ENCODE measurements around the gene CBX1. TPM values are rescaled to one million over a fixed set of nuclear protein-coding genes. Genes with fewer than 3 reads are reported as not detected.

Gene CBX1
- 82.8 and 87.6 TPM in 2 replicates for polyA plus RNA-seq (2013)

GRCh38 chr17:48101012-48101720, at the start of gene CBX1:
Gene CBX1, minus strand, starts transcription at chr17:48101478. Its CDS starts 24,474 bp downstream, at chr17:48077004.
- no CpG with 5 or more reads among the region's 79 CpGs for WGBS (ENCODE audit: extremely low coverage, insufficient coverage, insufficient read length)
- H3K9me3 ChIP-seq (ENCODE audit: insufficient read depth, low read depth, low read length): no peaks in the 10 kb centered on the region
- peak within 1 kb of the TSS; percentile 76 for H2BK5ac ChIP-seq (ENCODE audit: low read depth, low read length, poor library complexity)

GRCh38 chr17:48150597-48151001, 49.3 kb upstream of the CBX1 start:
- no peaks in the 10 kb centered on the region for H3K79me1 ChIP-seq (ENCODE audit: low read length)
- no peak overlapping the region for H3K23ac ChIP-seq (ENCODE audit: low read length)
- no CpG with 5 or more reads among the region's 11 CpGs for WGBS (ENCODE audit: extremely low coverage, insufficient coverage, insufficient read length)
- H3K18ac ChIP-seq (ENCODE audit: low read length): no peak overlapping the region
- H4K12ac ChIP-seq (ENCODE audit: low read depth, low read length): no peak overlapping the region
- H3K4me3 ChIP-seq (ENCODE audit: low read depth, low read length): no peak overlapping the region
- H3K14ac ChIP-seq (ENCODE audit: low read length): no peak overlapping the region
- H3K9ac ChIP-seq (ENCODE audit: low read length): no peak overlapping the region
- H3K36me3 ChIP-seq (ENCODE audit: control insufficient read depth in 1 of 2, insufficient read depth in 2 of 2, low read length in 2 of 2): no peaks in the 10 kb centered on the region
- H2BK12ac ChIP-seq (ENCODE audit: low read length): no peak overlapping the region
- no peak overlapping the region for H3K4me2 ChIP-seq (ENCODE audit: low read length)
- H2AFZ ChIP-seq (ENCODE audit: insufficient read depth, low read length, poor library complexity): no peak overlapping the region
- H2BK5ac ChIP-seq (ENCODE audit: low read depth, low read length, poor library complexity): no peak overlapping the region
- no peaks in the 10 kb centered on the region for H3K79me2 ChIP-seq (ENCODE audit: control insufficient read depth, insufficient read depth, low read length, poor library complexity)
- H3K9me3 ChIP-seq (ENCODE audit: insufficient read depth, low read depth, low read length): no peaks in the 10 kb centered on the region
- H3K27ac ChIP-seq (ENCODE audit: low read depth, low read length): no peak overlapping the region
- no peak for DNase-seq
- no peaks in the 10 kb centered on the region for H3K27me3 ChIP-seq (ENCODE audit: insufficient read depth, low read length)
- no peak overlapping the region for H4K91ac ChIP-seq (ENCODE audit: low read depth, low read length)
- no peak overlapping the region for H2AK5ac ChIP-seq (ENCODE audit: low read length)
- H4K8ac ChIP-seq (ENCODE audit: low read depth, low read length): no peak overlapping the region
- no peak overlapping the region for H3K4ac ChIP-seq (ENCODE audit: low read depth, low read length)
- H3K4me1 ChIP-seq (ENCODE audit: control insufficient read depth in 1 of 2, insufficient read depth in 2 of 2, low read length in 2 of 2): no peaks in the 10 kb centered on the region
- H2BK120ac ChIP-seq (ENCODE audit: insufficient read depth, low read length, poor library complexity): no peak overlapping the region

More at GRCh38 chr17:48101012-48101720, at the start of gene CBX1:
- Histone ChIP-seq H3K4me1 (ENCODE audit: control insufficient read depth in 1 of 2, insufficient read depth in 2 of 2, low read length in 2 of 2) (no peaks in the 10 kb centered on the region), H4K91ac (ENCODE audit: low read depth, low read length) (peak within 1 kb of the TSS; percentile 92), H3K9ac (ENCODE audit: low read length) (peak within 1 kb of the TSS; percentile 85), H2BK120ac (ENCODE audit: insufficient read depth, low read length, poor library complexity) (peak within 1 kb of the TSS; percentile 85), H3K79me1 (ENCODE audit: low read length) (peaks cover 7% of the 10 kb centered on the region), H3K27me3 (ENCODE audit: insufficient read depth, low read length) (no peaks in the 10 kb centered on the region), H4K8ac (ENCODE audit: low read depth, low read length) (peak within 1 kb of the TSS; percentile 95), H3K23ac (ENCODE audit: low read length) (no peak within 1 kb of the TSS), H3K14ac (ENCODE audit: low read length) (peak within 1 kb of the TSS; percentile 90), H2BK12ac (ENCODE audit: low read length) (no peak within 1 kb of the TSS), H3K27ac (ENCODE audit: low read depth, low read length) (peak within 1 kb of the TSS; percentile 91), H4K12ac (ENCODE audit: low read depth, low read length) (peak within 1 kb of the TSS; percentile 90), H3K4ac (ENCODE audit: low read depth, low read length) (peak within 1 kb of the TSS; percentile 66), H3K36me3 (ENCODE audit: control insufficient read depth in 1 of 2, insufficient read depth in 2 of 2, low read length in 2 of 2) (peaks cover 0 to 6% of the 10 kb centered on the region in 2 experiments), H3K79me2 (ENCODE audit: control insufficient read depth, insufficient read depth, low read length, poor library complexity) (peaks cover 16% of the 10 kb centered on the region), H3K18ac (ENCODE audit: low read length) (peak within 1 kb of the TSS; percentile 94), H3K4me2 (ENCODE audit: low read length) (peak within 1 kb of the TSS; percentile 84), H2AFZ (ENCODE audit: insufficient read depth, low read length, poor library complexity) (peak within 1 kb of the TSS; percentile 91), H3K4me3 (ENCODE audit: low read depth, low read length) (peak within 1 kb of the TSS; percentile 91), H2AK5ac (ENCODE audit: low read length) (peak within 1 kb of the TSS; percentile 87)
- DNase-seq: peak; percentile 95 to 96

GRCh38 chr17:48149787-48150463, 48.6 kb upstream of the CBX1 start:
- no peaks in the 10 kb centered on the region for H3K27me3 ChIP-seq (ENCODE audit: insufficient read depth, low read length)
- H3K27ac ChIP-seq (ENCODE audit: low read depth, low read length): no peak overlapping the region
- H2BK5ac ChIP-seq (ENCODE audit: low read depth, low read length, poor library complexity): no peak overlapping the region
- H4K12ac ChIP-seq (ENCODE audit: low read depth, low read length): no peak overlapping the region
- H3K18ac ChIP-seq (ENCODE audit: low read length): no peak overlapping the region
- no peak overlapping the region for H2BK12ac ChIP-seq (ENCODE audit: low read length)
- H3K36me3 ChIP-seq (ENCODE audit: control insufficient read depth in 1 of 2, insufficient read depth in 2 of 2, low read length in 2 of 2): no peaks in the 10 kb centered on the region
- no peaks in the 10 kb centered on the region for H3K79me1 ChIP-seq (ENCODE audit: low read length)
- no peak overlapping the region for H3K4me3 ChIP-seq (ENCODE audit: low read depth, low read length)
- no peak overlapping the region for H3K23ac ChIP-seq (ENCODE audit: low read length)
- H2AFZ ChIP-seq (ENCODE audit: insufficient read depth, low read length, poor library complexity): no peak overlapping the region
- H2BK120ac ChIP-seq (ENCODE audit: insufficient read depth, low read length, poor library complexity): no peak overlapping the region
- H3K9ac ChIP-seq (ENCODE audit: low read length): no peak overlapping the region
- H4K8ac ChIP-seq (ENCODE audit: low read depth, low read length): no peak overlapping the region
- no peak for DNase-seq
- H3K4me1 ChIP-seq (ENCODE audit: control insufficient read depth in 1 of 2, insufficient read depth in 2 of 2, low read length in 2 of 2): no peaks in the 10 kb centered on the region
- no peaks in the 10 kb centered on the region for H3K79me2 ChIP-seq (ENCODE audit: control insufficient read depth, insufficient read depth, low read length, poor library complexity)
- no peaks in the 10 kb centered on the region for H3K9me3 ChIP-seq (ENCODE audit: insufficient read depth, low read depth, low read length)
- H2AK5ac ChIP-seq (ENCODE audit: low read length): no peak overlapping the region
- H3K4ac ChIP-seq (ENCODE audit: low read depth, low read length): no peak overlapping the region
- no peak overlapping the region for H3K14ac ChIP-seq (ENCODE audit: low read length)
- H4K91ac ChIP-seq (ENCODE audit: low read depth, low read length): no peak overlapping the region
- H3K4me2 ChIP-seq (ENCODE audit: low read length): no peak overlapping the region
- WGBS (ENCODE audit: extremely low coverage, insufficient coverage, insufficient read length): no CpG with 5 or more reads among the region's 4 CpGs

- Histone ChIP-seq H3K27me3 (ENCODE audit: insufficient read depth, low read length) (no peaks in the 10 kb centered on the region), H3K9ac (ENCODE audit: low read length) (no peak overlapping the region), H3K36me3 (ENCODE audit: control insufficient read depth in 1 of 2, insufficient read depth in 2 of 2, low read length in 2 of 2) (no peaks in the 10 kb centered on the region), H3K79me1 (ENCODE audit: low read length) (no peaks in the 10 kb centered on the region), H3K4me1 (ENCODE audit: control insufficient read depth in 1 of 2, insufficient read depth in 2 of 2, low read length in 2 of 2) (no peaks in the 10 kb centered on the region), H4K8ac (ENCODE audit: low read depth, low read length) (no peak overlapping the region), H3K4me3 (ENCODE audit: low read depth, low read length) (no peak overlapping the region), H3K18ac (ENCODE audit: low read length) (no peak overlapping the region), H3K79me2 (ENCODE audit: control insufficient read depth, insufficient read depth, low read length, poor library complexity) (no peaks in the 10 kb centered on the region), H2BK5ac (ENCODE audit: low read depth, low read length, poor library complexity) (no peak overlapping the region), H3K9me3 (ENCODE audit: insufficient read depth, low read depth, low read length) (no peaks in the 10 kb centered on the region), H3K4me2 (ENCODE audit: low read length) (no peak overlapping the region), H3K23ac (ENCODE audit: low read length) (no peak overlapping the region), H4K12ac (ENCODE audit: low read depth, low read length) (no peak overlapping the region), H3K14ac (ENCODE audit: low read length) (no peak overlapping the region), H2AFZ (ENCODE audit: insufficient read depth, low read length, poor library complexity) (no peak overlapping the region), H3K4ac (ENCODE audit: low read depth, low read length) (no peak overlapping the region), H4K91ac (ENCODE audit: low read depth, low read length) (no peak overlapping the region), H3K27ac (ENCODE audit: low read depth, low read length) (no peak overlapping the region), H2AK5ac (ENCODE audit: low read length) (no peak overlapping the region), H2BK12ac (ENCODE audit: low read length) (no peak overlapping the region), H2BK120ac (ENCODE audit: insufficient read depth, low read length, poor library complexity) (no peak overlapping the region)
- WGBS (ENCODE audit: extremely low coverage, insufficient coverage, insufficient read length): no CpG with 5 or more reads among the region's 16 CpGs
- no peak for DNase-seq
These were observed 47.8 kb upstream of the CBX1 start for GRCh38 chr17:48148854-48149786.
